Erythroblast (primary cell): ENCODE measurements around the gene GREB1.

ENCODE experiments used
- GATA1 ChIP-seq: IDR thresholded peaks from 2 replicates; pipeline ENCODE4 v1.6.1; 2011; ENCODE audit warnings: low read depth, mild to moderate bottlenecking, control low read depth, low read length, moderate library complexity
- POLR2A ChIP-seq: IDR thresholded peaks from 2 replicates; pipeline ENCODE4 v1.6.1; 2011; ENCODE audit warnings: mild to moderate bottlenecking, low read length

DNA sequence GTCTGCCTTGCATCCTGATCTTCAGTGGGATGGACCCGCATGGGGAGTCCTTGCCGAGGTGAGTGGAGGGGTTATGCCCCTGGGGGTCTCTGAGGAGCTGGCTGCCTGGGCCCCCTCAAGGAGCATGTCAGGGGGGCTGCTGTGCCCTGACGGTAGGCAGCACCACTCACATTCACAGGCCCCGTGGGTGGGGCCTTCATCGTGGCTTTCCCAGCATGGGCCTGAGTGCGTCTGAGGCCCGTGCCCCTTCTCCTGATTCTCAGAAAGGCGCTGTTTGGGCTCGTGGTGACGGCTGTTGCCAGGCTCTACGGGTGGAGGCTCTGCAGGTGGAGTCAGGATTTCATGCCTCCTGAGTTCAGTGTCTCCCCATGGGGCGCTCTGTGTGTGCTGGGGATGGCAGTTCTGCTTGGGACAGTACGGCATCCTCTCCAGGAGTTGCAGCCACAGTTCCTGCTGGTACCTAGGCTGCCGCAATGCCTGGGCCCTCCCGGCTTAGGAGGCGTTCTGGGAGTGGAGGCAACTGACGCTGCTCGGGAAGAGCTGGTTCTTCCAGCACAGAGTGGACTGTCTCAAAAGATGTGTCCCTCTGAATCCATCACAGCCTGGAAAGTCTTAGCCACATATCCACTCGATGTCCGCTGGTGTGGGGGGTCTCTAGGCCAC lies 78.8 kb downstream of the GREB1 start:
- TF ChIP-seq POLR2A (no peak), GATA1 (no peak)
